Endothelial cell of hepatic sinusoid (primary cell): ENCODE measurements around the gene CCL23.
"Not testable (repeated sequence)": the region's sequence is repeated elsewhere in the genome, so short reads cannot be mapped to it uniquely, and the experiment has no call there.

Source experiments
- in situ Hi-C: cut with HindIII; loops from 2 replicates; pipeline ENCODE4 v1.10.0; 2017; ENCODE audit warnings: low sequenced_read_pairs

CCL23 gene

GRCh38 chr17:36004594-36005108 lies 13.1 kb downstream of the CCL23 start:
- in situ Hi-C loops = no loop called here

- in situ Hi-C loops = no loop called here
Observed at GRCh38 chr17:36002631-36003030, 15.1 kb downstream of the CCL23 start.

- in situ Hi-C loops = no loop called here
Observed at GRCh38 chr17:36001862-36002603, 15.7 kb downstream of the CCL23 start.

- in situ Hi-C loops = no loop called here
Observed at GRCh38 chr17:36001110-36001771, 16.5 kb downstream of the CCL23 start, which contains the start of gene CCL15. CCL15 (minus strand) TSS chr17:36001553; CDS start chr17:36001492, 61 bp downstream.

- in situ Hi-C loops = no loop called here
Observed at GRCh38 chr17:36000732-36001109, 17.1 kb downstream of the CCL23 start.

GRCh38 chr17:35998756-35999155 lies 19.0 kb downstream of the CCL23 start:
- in situ Hi-C loops = no loop called here

- in situ Hi-C loops = no loop called here
Observed at GRCh38 chr17:35998018-35998545, 19.7 kb downstream of the CCL23 start.

- in situ Hi-C loops = not testable (repeated sequence)
Observed at GRCh38 chr17:35995346-35995745, 22.4 kb downstream of the CCL23 start.

- in situ Hi-C loops = no loop called here
Observed at GRCh38 chr17:35991075-35991474, 26.7 kb downstream of the CCL23 start.

- in situ Hi-C loops = no loop called here
Observed at GRCh38 chr17:35988164-35988563, 29.6 kb downstream of the CCL23 start.

- in situ Hi-C loops = no loop called here
Observed at GRCh38 chr17:35986643-35987042, 31.1 kb downstream of the CCL23 start, which contains the start of gene CCL14. CCL14 (minus strand) TSS chr17:35986729; CDS start chr17:35986649, 80 bp downstream.

- in situ Hi-C loops = no loop called here
Observed at GRCh38 chr17:35984140-35984539, 33.6 kb downstream of the CCL23 start.

GRCh38 chr17:35982409-35983191 lies 35.2 kb downstream of the CCL23 start:
- in situ Hi-C loops = no loop called here

- in situ Hi-C loops = no loop called here
Observed at GRCh38 chr17:35981908-35982330, 35.9 kb downstream of the CCL23 start.

- in situ Hi-C loops = no loop called here
Observed at GRCh38 chr17:35981246-35981645, 36.5 kb downstream of the CCL23 start, which contains the start of gene CCL16. CCL16 (minus strand) TSS chr17:35981497; CDS start chr17:35981420, 77 bp downstream.

GRCh38 chr17:35978346-35978745 lies 39.4 kb downstream of the CCL23 start:
- in situ Hi-C loops = no loop called here

- in situ Hi-C loops = no loop called here
Observed at GRCh38 chr17:35977509-35977908, 40.3 kb downstream of the CCL23 start.

- in situ Hi-C loops = no loop called here
Observed at GRCh38 chr17:35973333-35974260, 44.2 kb downstream of the CCL23 start.

GRCh38 chr17:35972945-35973332 lies 44.8 kb downstream of the CCL23 start:
- in situ Hi-C loops = no loop called here

GRCh38 chr17:35972535-35972934 lies 45.2 kb downstream of the CCL23 start:
- in situ Hi-C loops = no loop called here
